ENCODE results near the gene ZNF384. TPM values are rescaled to one million over a fixed set of nuclear protein-coding genes. Genes with fewer than 3 reads are reported as not detected.

The ZNF384 gene
- total and polyA plus RNA-seq, 2 of the 8 experiments (the other 6 are each of a cell fraction or from before 2014, with no cell fraction given), result 59.0 to 59.6 TPM

DNA sequence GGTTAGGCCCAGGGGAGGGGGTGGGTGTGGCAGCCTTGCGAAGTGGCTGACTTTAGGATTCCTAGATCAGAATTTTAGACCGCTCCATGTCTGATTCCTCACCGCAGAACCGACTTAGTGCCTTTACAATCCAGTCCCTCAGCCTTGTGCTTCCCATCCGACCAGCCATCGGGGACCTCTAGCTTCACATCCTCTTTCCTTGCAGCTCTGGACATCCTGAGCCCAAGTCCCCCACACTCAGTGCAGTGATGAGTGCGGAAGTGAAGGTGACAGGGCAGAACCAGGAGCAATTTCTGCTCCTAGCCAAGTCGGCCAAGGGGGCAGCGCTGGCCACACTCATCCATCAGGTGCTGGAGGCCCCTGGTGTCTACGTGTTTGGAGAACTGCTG is 35.2 kb upstream of the ZNF384 start:
- DNase-seq (ENCODE audit: low read depth in 1 of 2, low spot score in 2 of 2), result no peak
- Histone ChIP-seq H3K4me2 (ENCODE audit: insufficient read depth in 1 of 2, low read depth in 2 of 2, low read length in 2 of 2) (peak overlapping the region; percentile 79 to 97), H4K91ac (replicated peaks; ENCODE audit: insufficient read length, low read length) (peak overlapping the region; percentile 88), H3K4me3 (ENCODE audit: extremely low read depth in 1 of 4, insufficient read depth in 2 of 4, low read depth in 3 of 4, low read length in 4 of 4) (peak overlapping the region; percentile 47 to 91 (median 74)), H3K9ac (replicated peaks in 1 of 4; ENCODE audit: extremely low read depth in 1 of 4, low read depth in 3 of 4, low read length in 3 of 4) (peak overlapping the region; percentile 8 to 80 (median 74)), H2AK5ac (ENCODE audit: low read depth, low read length) (no peak overlapping the region), H4K5ac (ENCODE audit: insufficient read length, low read depth, low read length) (peak overlapping the region; percentile 63), H3K23me2 (ENCODE audit: low read depth, low read length) (peaks cover 8% of the 10 kb centered on the region), H2BK120ac (replicated peaks; ENCODE audit: low read depth, low read length) (no peak overlapping the region), H3K9me3 (ENCODE audit: insufficient read depth in 2 of 2, low read depth in 1 of 2, low read length in 1 of 2) (no peaks in the 10 kb centered on the region), H2BK12ac (ENCODE audit: low read depth, low read length) (0 out of 2 replicates have a peak overlapping the region, but pooled peaks have one; percentile 11), H3K79me2 (ENCODE audit: control insufficient read depth in 1 of 2, insufficient read depth in 2 of 2, low read length in 2 of 2) (peaks cover 0 to 3% of the 10 kb centered on the region in 2 experiments; a peak in 1 of 4 replicates), H3K79me1 (ENCODE audit: low read depth, low read length) (peaks cover 2% of the 10 kb centered on the region; the same call in 1 of the 2 replicates), H3K27ac (ENCODE audit: low read depth, low read length) (no peak overlapping the region; the same call in 1 of the 2 replicates), H2BK20ac (ENCODE audit: low read length) (no peak overlapping the region), H3K36me3 (ENCODE audit: control insufficient read depth in 2 of 4, insufficient read depth in 4 of 4, low read length in 3 of 4) (peaks cover 0 to 13% (median 10%) of the 10 kb centered on the region in 4 experiments; a peak in 6 of 8 replicates), H2BK15ac (ENCODE audit: low read length) (no peak overlapping the region), H4K20me1 (replicated peaks in 1 of 2; ENCODE audit: control insufficient read depth in 1 of 2, insufficient read depth in 2 of 2, low read length in 2 of 2) (no peaks in the 10 kb centered on the region), H3K14ac (ENCODE audit: insufficient read length) (no peak overlapping the region), H4K8ac (ENCODE audit: extremely low read depth, insufficient read depth, low read length) (peak overlapping the region; percentile 90; the same call in 1 of the 2 replicates), H3K4ac (replicated peaks; ENCODE audit: insufficient read length, low read depth, low read length) (peak overlapping the region; percentile 12), H3K56ac (replicated peaks; ENCODE audit: insufficient read length, low read depth, low read length) (no peak overlapping the region), H3K4me1 (replicated peaks in 1 of 4; ENCODE audit: control insufficient read depth in 3 of 4, insufficient read depth in 4 of 4, low read length in 3 of 4) (peaks cover 0 to 2% (median under 1%) of the 10 kb centered on the region in 4 experiments; a peak in 3 of 7 replicates), H2BK5ac (ENCODE audit: low read depth, low read length) (peak overlapping the region; percentile 41), H3K27me3 (replicated peaks in 1 of 4; ENCODE audit: control insufficient read depth in 3 of 4, extremely low read depth in 1 of 4, insufficient read depth in 3 of 4, low read length in 3 of 4) (no peaks in the 10 kb centered on the region; a peak in 2 of 7 replicates), H3K18ac (ENCODE audit: extremely low read depth, low read length) (peak overlapping the region; percentile 9), H2AFZ (ENCODE audit: low read length) (no peak overlapping the region), H3K23ac (ENCODE audit: insufficient read length) (no peak overlapping the region)
- TF ChIP-seq CTBP2 (IDR thresholded peaks at IDR 0.05; ENCODE audit: borderline replicate concordance, insufficient read depth, insufficient read length, low read length), result no peak
- peak; percentile 77 for TF ChIP-seq KDM4A (IDR thresholded peaks at IDR 0.05; ENCODE audit: low read depth, low read length, severe bottlenecking)
- FAIRE-seq, result no peak
- POLR2A ChIA-PET (ENCODE audit: partially characterized antibody), result interaction anchor here (0.6 to 4.8 kb wide), 17 partner anchors 10 to 220 kb away, joined by 3 to 25 read pairs (median 4); partner anchors contain the start of genes C12orf57, GAPDH, GPR162 and MLF2
- CTCF ChIA-PET (ENCODE audit: partially characterized antibody), result interaction anchor here (0.6 to 3.9 kb wide), 13 partner anchors 10 to 210 kb away, joined by 3 to 20 read pairs (median 4); partner anchors contain the start of gene MLF2
- 27% methylated on average over 10 of the region's 10 CpGs; no CpG with 5 or more reads in 1 of the 2 experiments for WGBS, 2 experiments (ENCODE audit: extremely low coverage in 1 of 2, insufficient coverage in 1 of 2, insufficient read length in 1 of 2, insufficient replicate concordance in 2 of 2, low coverage in 1 of 2, low lambda C conversion rate in 2 of 2, missing lambda C conversion rate in 1 of 2)

Data from H1 (cell line).